Stimulated activated CD8-positive, alpha-beta memory T cell treated with anti-CD3 and anti-CD28 coated beads, Interleukin-15, amount 100 ng/mL, for 1 hour (primary cell): ENCODE data around the gene HMMR.
A peak's percentile ranks its signal among the peaks of the same experiment; 100 is the strongest.

Experiments used
- DNase-seq: peaks from one replicate; pipeline ENCODE4 v3.0.0-alpha.2; 2020; ENCODE audit warnings: low read depth

HMMR gene

DNA sequence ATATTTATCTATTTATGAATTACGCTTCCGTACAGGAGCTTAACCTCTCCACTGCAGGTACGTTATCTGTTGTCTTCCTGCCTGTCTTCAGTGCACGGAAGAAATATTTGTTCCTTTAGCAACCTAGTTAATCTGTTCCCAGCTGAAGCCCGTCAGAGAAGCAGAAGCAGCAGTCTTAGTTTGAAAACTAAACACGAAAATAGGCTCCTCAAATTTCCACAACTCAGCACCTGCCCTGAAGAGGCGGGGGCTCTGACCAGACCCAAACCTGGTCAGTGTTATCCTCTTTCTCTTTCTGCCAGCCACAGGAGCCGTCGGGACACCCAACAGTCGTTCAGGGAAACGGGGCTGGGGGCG lies 992 bp upstream of the HMMR start:
- DNase-seq = no peak

DNA sequence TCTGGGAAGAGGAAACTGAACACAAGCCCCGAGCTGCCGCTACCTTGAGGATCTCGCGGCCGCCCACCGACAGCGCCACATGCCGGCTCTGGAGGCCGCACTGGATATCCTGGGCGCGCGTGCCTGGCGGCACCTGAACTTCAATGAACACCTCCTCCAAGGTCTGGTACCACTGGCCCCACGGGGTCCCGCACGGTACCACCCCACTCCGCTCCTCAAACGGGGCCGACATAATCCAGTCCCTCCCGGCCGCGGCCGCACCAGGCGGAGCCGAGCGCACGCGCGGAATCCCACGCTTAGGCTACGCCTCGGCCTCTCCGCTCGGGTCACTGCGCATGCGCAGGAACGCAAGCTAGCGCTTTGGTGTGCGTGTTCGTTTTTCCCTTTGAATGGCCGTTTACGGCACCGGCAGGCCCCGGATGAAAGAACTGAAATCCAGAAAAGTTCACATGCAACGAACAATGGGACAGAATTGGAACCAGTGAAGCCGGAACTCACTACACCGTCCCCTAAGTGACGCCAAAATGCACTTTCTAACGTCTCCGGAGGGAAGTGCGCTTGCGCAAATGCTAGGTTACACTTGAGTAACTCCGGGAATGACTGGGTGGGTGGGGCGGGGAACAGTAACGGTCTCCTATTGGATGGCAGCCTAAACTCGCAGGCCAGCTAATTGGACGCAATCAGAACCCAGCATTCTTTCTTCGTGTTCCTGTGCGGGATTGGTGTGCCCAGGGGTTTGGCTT lies 442 bp upstream of the HMMR start, which contains the start of gene NUDCD2:
NUDCD2 (minus strand) TSS at position 284 of the 743 bp plus-strand sequence; CDS start at position 232, 52 bp downstream.
- peak; percentile 87 for DNase-seq

DNA sequence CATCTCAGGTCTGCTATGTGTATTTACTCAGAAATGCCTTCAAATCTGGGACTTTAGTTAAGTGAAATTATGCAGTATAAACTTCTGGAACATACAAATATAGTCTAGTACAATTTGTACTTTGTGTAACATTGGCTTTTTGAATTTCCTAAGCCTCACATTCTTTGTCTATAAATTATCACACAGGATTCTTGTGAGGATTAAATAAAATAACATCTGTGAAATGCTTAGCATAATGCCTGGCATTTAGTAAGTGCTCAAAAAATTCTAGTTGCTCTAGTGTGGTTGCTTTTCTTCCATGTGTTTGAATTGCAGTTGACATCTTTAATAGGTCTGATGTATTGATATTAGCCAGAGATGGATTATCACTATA lies 2.6 kb downstream of the HMMR start:
- DNase-seq = no peak

DNA sequence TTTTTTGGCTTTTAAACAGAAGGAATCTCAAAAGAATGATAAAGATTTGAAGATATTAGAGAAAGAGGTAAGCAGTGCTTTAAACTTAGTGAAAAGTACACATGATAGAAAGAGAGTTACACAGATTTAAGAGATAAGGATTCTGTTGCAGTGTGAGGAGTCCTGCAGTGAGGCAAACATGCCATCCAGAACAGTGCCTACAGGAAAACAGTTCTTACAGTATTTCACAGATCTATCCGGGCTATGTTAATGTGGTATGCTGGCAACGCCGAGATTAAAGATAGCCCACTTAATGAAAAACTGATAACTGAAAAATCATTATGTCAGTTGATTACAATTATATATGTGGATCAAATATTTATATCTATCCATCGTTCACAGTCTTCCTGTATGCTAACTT lies 7.2 kb downstream of the HMMR start:
- no peak for DNase-seq

DNA sequence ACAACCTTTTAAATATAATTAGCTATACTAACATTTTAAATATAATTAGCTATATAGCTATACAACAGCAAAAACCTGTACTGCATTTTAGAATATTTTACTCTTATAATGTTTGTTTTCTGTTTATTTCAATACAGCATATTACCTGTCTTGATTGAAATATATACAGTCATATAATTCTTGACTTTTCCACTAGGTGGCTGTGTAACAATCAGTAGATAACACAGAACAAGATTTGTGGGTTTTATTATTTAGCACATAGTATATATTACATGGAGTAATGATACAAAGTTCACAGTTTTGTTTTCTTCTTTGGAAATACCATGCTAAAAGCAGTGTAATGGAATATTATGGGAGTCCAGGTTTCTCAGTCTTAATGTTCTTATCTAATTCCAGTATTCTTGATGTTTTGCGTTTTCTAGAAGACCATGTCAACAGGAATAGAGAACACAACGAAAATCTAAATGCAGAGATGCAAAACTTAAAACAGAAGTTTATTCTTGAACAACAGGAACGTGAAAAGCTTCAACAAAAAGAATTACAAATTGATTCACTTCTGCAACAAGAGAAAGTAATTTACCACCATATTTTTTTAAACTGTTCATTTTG lies 13.3 kb downstream of the HMMR start:
- DNase-seq = no peak

DNA sequence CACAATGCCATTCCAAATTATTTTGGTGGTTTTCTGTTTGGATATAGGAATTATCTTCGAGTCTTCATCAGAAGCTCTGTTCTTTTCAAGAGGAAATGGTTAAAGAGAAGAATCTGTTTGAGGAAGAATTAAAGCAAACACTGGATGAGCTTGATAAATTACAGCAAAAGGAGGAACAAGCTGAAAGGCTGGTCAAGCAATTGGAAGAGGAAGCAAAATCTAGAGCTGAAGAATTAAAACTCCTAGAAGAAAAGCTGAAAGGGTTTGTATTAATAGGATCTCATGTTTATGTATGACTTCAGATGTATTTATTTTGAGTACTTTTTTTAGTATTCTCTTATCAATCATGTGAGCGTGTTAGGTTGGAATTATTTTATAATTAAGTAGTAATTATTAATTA lies 15.0 kb downstream of the HMMR start:
- no peak for DNase-seq

DNA sequence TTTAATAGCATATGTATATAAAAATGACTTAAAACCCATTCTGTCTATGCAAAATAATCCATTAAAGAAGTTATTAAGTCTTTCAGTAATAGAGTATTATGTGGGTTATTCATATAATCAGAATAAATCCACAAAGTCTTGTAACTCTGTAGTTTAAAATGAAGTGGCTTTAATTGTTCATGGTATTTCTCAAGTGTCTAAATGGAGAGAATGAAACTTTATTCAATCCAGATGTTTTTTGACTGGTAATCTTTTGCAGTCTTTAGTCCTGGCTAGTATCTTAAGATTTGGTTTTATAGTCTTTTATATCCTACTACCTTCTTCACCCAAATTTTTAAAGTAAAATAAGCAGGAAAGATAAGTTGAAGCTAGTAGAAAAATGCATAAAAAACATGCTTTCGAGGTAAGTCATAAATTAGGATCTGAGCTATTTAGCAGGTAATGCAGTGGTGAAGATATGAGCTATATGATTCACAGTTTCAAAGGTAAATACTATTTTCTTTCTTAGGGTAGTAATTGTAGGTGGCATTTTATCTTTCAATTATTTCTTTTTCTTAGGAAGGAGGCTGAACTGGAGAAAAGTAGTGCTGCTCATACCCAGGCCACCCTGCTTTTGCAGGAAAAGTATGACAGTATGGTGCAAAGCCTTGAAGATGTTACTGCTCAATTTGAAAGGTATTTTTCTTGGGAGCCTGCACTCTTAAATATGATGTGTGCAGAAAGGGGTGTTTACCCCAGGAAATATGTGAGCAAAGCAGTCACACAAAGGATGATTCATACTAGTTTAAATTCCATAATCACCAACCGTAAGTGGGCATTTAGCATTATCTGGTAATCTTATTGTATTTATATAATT lies 17.9 kb downstream of the HMMR start:
- no peak for DNase-seq

DNA sequence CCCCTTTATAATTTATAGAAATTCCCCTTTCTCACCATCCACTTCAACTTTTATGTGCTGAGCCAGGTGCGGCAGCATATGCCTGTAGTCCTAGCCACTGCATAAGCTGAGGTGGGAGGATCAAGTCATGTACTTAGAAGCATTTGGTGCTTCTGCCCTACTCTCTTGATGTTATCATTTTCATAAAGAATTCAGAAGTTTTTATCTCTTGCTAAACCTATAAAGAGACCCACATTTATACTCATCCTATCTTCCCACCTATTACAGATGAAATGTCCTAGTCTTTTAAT lies 18.5 kb downstream of the HMMR start:
- DNase-seq = no peak

DNA sequence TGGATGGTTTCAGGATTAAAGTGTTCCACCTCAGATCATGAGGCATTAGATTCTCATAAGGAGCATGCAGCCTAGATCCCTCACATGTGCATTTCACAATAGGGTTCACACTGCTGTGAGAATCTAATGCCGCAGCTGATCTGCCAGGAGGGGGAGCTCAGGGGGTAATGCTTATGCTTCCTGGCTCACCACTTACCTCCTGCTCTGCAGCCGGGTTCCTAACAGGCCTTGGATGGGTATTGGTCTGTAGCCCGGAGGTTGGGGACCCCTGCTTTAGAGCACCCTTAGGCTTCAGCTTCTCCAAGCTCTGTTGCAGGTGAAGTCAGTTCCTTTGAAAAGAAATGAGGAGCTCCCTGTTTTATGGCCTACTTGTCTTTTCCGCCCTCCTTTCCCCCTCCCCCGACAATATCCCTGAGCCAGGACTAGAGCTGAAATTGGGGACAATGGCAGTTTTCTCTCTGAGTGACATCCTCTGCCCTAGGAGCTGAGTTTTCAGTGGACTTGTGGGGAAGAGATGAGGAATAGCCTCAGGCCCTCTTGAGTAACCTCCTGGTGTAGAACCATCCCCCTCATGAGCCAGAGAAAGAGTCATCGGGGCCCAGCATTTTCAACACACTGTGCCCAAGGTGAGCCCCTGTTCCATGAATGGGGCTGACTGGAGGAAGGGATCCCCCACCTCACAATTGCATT lies 28.8 kb downstream of the HMMR start:
- DNase-seq = no peak

DNA sequence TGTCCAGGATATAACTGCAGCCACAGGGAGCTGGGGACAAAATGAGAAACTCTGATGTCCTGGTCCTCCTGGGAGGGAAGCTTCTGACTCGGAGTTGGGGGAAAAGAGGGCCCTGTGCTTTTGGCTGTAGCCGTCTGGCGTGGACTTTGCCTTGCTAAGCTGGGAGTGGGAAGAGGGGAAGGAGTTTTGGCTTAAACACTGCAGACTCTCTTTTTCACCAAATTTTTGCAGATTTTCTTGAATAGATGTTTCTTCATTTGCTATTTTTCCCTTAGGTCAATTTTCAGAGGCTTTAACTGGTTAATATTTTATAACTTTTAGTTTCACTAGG lies 29.3 kb downstream of the HMMR start:
- DNase-seq = no peak

DNA sequence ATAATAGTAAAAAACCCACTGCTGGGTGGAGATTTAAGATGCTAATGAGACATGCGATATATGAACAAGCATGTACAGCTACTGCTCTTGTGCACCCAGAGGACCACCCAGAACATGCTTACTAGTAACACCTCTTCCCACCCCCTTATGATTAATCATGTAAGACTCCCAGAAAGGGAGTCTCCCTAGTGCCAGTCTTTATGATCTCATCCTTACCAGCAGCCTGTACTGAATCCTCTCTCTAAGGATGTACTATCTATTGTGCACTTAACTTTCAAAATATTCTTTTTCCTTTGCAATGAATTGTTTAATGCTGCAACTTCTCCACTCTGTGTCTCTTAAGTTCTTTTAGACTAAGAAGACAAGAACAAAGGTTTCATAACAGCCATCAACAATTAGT lies 35.9 kb downstream of the HMMR start:
- DNase-seq = no peak

DNA sequence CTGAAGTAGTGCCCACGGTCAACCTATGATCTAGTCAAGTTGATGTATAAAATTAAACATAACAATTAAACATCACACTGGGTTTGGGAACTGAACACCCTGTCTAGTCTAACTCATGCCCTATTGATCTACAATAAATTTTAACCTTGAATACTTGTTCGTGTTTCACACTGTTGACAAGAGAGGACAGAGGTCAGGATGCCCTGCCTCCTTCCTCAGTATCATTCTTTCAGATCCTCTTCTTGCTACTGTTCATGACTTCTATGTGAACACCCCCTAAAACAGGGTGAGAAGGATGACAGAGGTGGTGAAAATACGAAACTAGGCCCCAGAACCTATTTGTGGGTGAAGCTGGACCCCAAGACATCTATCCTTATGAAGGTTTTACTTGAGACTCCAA lies 36.9 kb downstream of the HMMR start:
- DNase-seq = no peak

DNA sequence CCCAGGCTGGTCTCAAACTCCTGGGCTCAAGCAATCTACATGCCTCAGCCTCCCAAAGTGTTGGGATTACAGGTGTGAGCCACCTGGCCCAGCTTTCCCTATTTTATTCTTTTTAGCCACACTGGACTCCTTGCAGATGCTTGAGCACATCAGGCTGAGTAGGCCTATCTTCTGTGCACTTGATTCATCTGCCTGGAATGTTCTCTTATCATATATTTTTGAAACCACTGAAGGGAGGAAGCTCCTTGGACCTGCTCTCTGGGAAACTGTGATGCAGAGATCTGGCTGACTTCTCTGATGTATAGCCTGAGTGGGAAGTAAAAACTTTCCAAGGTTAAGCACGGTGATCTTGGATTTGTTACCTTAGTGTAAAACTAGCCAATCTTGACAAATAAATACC lies 38.5 kb downstream of the HMMR start:
- no peak for DNase-seq

DNA sequence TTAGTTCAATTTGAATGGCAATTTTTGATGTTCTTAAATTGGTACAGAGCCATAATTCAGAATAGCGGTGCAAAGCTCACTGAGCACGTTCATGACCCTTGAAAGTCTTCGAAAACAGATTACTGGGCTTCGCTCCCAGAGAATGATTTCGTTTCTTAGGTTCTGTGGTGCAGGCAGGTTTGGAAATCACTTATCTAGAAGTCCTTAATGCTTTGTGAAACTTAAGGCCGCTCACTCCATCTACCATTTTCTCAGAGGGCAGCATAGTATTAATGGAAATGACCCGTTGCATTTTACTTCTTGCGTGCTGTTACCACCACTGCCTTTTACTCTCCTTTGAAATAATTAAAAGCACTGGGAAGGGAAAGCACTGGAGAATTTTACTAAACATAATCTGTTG lies 42.1 kb downstream of the HMMR start:
- no peak for DNase-seq

DNA sequence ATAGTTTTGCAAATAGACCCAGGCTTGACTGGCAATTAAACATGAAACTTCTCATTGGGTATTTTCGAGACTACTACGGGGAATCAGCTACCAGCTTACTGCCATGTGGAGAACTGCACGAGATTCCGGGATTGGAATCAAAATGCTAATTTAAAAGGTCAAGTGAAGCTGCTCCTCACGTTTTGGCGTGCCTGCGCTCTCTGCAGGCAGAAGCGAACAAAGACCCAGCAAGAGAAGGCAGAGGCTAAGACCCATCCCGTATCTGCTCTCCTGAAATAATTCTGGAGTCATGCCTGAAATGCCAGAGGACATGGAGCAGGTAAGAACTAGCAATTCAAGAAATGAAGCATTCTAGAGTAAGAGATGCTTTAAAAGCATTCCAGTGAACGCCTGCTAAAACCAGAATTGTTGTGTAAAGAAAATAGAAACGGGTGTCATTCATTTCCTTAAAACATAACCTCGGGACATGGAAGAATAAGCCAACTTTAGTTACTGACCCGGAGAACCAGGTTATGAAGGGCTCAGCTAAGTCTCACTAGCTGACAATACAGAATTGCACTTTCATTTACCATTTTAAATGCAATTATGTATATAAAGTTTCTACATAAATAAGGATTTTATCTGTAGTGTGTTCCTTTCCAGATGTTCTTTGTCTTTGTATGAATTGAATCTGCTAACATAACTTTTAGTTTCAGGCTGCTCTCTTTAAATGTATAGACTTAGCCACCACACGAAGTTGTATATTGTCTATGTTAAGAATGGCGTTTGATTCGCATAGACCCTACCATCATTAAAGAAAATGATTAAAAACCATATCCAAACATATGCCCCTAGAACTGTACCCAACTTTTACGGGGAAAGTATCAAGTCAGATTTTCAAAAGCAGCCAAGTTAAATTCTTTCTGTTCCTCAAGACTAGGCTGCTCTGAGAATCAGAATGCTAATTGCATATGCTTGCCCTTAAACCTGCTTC lies 43.0 kb downstream of the HMMR start:
- DNase-seq = no peak

DNA sequence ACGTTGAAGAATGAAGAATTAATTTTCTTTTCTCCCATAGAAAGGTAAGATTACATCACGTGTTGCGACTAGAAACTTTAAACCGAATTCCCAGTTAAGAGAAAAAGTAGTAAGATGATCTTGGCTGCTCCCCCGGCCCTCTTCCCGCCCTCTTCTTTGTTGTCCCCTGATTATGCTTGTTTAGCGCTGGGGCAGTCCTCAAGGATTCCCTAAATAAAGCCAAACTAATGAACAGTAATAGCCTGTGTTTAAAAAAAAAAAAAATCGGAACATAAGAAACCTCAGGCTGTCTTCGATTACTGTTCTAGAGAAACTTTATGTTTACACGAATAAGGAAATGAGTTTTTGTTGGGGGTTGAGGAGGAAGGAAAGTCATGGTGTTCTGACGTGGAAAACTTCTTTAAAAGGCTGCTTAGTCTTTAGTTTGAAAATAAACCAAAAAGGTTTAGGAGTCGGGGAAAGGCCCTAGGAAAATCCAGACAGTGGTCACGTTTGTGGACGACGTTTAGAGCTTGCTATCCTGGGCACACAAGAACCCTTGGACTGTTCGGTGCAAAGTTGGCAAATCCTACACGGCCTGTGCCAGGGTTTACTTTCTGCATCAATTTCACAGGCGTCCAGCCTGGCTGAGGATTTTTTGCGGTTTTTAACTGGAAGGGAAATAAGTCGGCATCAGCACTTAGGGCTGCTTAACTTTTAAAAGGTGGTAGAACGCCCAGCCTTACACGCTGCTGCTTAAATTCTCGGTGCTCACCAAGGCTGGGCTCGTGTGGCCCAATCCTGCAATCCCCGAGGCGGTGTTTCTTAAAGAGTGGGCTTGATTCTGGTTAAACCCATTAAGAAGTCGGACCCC lies 43.9 kb downstream of the HMMR start:
- DNase-seq = no peak

DNA sequence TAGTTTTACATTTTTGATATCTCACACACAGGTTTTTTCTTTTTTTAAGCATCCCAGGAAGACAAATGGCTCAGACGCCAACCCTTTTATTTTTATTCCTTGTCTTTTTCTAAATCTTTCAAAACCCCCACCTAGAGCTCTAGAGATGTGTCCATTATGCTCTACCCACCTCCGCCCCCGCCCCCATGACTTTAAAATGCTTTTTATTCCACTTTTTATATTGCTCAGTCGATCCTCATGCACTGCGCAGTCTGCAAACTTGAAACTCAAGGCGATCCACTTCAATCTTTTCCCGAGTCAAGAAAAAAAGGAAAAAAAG lies 44.6 kb downstream of the HMMR start:
- no peak for DNase-seq

DNA sequence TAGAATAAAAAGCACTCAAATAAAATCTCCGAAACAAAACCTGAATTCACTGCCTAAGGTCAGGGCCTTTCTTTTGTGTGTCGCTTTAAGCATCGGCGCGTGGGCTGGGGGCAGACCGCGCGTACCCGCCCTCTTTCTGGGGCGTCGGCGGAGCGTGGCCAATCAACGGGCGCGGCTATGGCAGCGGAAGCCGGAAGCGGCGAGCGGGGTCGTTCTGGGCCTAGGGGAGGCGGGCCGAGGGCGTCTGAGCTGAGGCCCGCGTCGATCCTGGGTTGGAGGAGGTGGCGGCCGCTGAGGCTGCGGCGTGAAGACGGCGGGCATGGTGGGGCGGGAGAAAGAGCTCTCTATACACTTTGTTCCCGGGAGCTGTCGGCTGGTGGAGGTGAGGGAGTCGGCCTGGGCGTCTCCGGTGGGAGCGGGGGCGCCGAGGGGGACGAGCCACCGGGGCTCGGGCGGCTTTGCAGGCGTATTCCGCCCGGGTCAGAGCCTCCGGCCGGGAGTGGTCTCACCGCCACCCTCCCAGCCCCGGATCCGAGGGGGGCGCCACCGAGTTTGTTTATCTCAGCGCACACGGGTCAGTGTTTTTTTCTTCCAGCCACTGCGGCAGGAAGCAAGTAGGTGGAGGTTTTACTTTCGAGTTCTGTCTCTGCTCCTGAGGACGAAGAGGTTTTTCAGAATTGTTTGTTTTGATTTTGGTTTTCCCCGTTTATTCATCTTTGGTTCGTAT lies 45.1 kb downstream of the HMMR start, which contains the start of gene MAT2B:
MAT2B (plus strand) TSS at position 252 of the 727 bp plus-strand sequence; CDS start at position 320, 68 bp downstream.
- DNase-seq = peak; percentile 85

DNA sequence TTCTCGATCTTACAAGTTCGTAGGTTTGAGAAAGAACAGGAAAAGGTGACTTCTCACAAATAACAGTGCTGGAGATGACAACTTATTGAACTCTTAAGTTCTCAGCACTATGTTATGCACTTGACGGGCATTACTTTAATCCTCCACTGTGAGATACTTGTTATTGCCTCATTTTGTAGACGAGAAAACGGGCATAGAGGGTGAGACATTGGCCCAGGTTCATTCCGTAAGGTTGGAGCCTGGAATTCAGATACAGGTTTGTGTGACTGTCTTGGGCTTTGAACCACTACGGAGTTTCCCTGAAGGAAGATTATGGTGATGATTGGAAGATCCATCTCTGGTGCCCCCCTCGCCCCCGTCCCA lies 45.6 kb downstream of the HMMR start:
- DNase-seq = no peak

DNA sequence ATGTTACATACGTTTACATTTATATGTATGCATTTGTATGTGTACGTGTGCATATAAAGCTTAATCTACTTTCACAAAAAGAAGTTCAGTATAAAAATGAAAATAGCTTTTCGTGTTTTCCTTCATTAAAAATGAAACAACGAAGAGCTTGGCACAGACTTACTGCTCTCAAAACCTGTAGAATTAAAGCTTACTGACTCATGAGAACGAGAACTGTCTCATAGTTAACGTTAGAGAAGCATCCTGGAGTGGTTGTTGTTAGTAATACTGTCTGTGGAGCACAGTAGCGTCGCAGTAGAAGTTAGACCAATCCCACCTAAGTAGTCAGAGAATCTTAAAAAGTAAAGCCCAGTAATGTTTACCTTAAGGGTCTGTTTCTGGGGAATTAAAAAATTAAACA lies 46.3 kb downstream of the HMMR start:
- no peak for DNase-seq
